Testis (tissue), 2 donors: ENCODE data around the gene ZNF319.

ENCODE experiments used
- CTCF ChIP-seq, 3 experiments: fragments of 450-650 bp in 2 of 3; fragments of 200-600 bp in 1 of 3; sonication (generic) in 1 of 3; IDR thresholded peaks; one replicate each; pipeline ENCODE4 v1.5.1; 2016 to 2019; ENCODE audit warnings: antibody characterized with exemption in 3 of 3, mild to moderate bottlenecking in 2 of 3, moderate library complexity in 1 of 3
- POLR2A ChIP-seq: fragments of 450-650 bp; IDR thresholded peaks from one replicate; pipeline ENCODE4 v1.6.1; 2017; ENCODE audit warnings: antibody characterized with exemption, mild to moderate bottlenecking, moderate library complexity

- TF ChIP-seq CTCF (IDR thresholded peaks at IDR 0.05), result no peak
- no peak for TF ChIP-seq POLR2A
Measured at GRCh38 chr16:57967916-57968315, 32.6 kb downstream of the ZNF319 start.
